Endothelial cell of umbilical vein (primary cell): ENCODE results near the gene ARHGDIA. TPM values are rescaled to one million over a fixed set of nuclear protein-coding genes. Genes with fewer than 3 reads are reported as not detected.

Experiments used
- BruUV-seq: library from RNA; stranded (reverse); fragments of 400-500 nt; replicated peaks from 2 replicates; lab custom pipeline; 2021; lab: Mats Ljungman, UMichigan
- CTCF ChIA-PET: fragments of 300-600, 350-600 bp; sonication (Branson Sonifier 250); formaldehyde crosslinking; loops from one replicate; lab custom pipeline; 2021; ENCODE audit warnings: antibody characterized with exemption, inconsistent platforms; lab: Charles Lee
- POLR2A ChIA-PET: fragments of 300-600, 350-600 bp; sonication (Branson Sonifier 250); formaldehyde crosslinking; loops from one replicate; lab custom pipeline; 2021; ENCODE audit warnings: antibody characterized with exemption, inconsistent platforms; lab: Charles Lee
- DNase-seq: peaks from one replicate; pipeline ENCODE4 v3.0.0-alpha.2; 2011; ENCODE audit warnings: low read depth, low spot score
- FAIRE-seq: peaks from 2 replicates; lab custom pipeline; 2011; peaks lifted over from hg19 to GRCh38; lab: Jason Lieb, UNC
- H2AFZ ChIP-seq: 2 replicates; pipeline ENCODE4 v1.6.0; 2012; ENCODE audit warnings: low read depth, low read length, control low read depth, inconsistent platforms
- H3K27ac ChIP-seq: 2 replicates; pipeline ENCODE4 v1.5.1; 2011; ENCODE audit warnings: low read depth, mild to moderate bottlenecking, control low read depth, low read length, moderate library complexity; ENCODE audit not compliant: insufficient read depth
- H3K27me3 ChIP-seq, 2 experiments: 2 replicates each; pipeline versions ENCODE4 v1.6.0 to v1.6.1; 2011; ENCODE audit warnings: low read length in 2 of 2, mixed read lengths in 1 of 2; ENCODE audit not compliant: control insufficient read depth in 2 of 2, insufficient read depth in 2 of 2
- H3K36me3 ChIP-seq, 2 experiments: 2 replicates in 1 of 2; 3 replicates in 1 of 2; pipeline ENCODE4 v1.5.1; 2011; ENCODE audit warnings: low read length in 2 of 2, mild to moderate bottlenecking in 1 of 2, moderate library complexity in 1 of 2; ENCODE audit not compliant: control insufficient read depth in 2 of 2, insufficient read depth in 2 of 2; ENCODE audit errors: extremely low read depth in 1 of 2
- H3K4me1 ChIP-seq: 3 replicates; pipeline ENCODE4 v1.5.1; 2011; ENCODE audit warnings: mild to moderate bottlenecking, low read length; ENCODE audit not compliant: control insufficient read depth, insufficient read depth; ENCODE audit errors: extremely low read depth
- H3K4me2 ChIP-seq: 2 replicates; pipeline ENCODE4 v1.6.1; 2011; ENCODE audit warnings: low read length, control low read depth, mixed read lengths; ENCODE audit not compliant: insufficient read depth
- H3K4me3 ChIP-seq, 3 experiments: fragments of 200-600 bp in 1 of 3; sonication (generic), shearing (Covaris generic) in 1 of 3; replicated peaks in 1 of 3; 2 replicates each; pipeline ENCODE4 v1.5.1; 2011 to 2016; ENCODE audit warnings: control low read depth in 3 of 3, low read length in 3 of 3, mild to moderate bottlenecking in 2 of 3, inconsistent platforms in 1 of 3, low read depth in 1 of 3, moderate library complexity in 1 of 3; ENCODE audit not compliant: insufficient read depth in 1 of 3
- H3K79me2 ChIP-seq: 2 replicates; pipeline ENCODE4 v1.6.0; 2012; ENCODE audit warnings: low read length, inconsistent platforms; ENCODE audit not compliant: control insufficient read depth, insufficient read depth
- H3K9ac ChIP-seq: replicated peaks from 2 replicates; pipeline ENCODE3; 2011; ENCODE audit warnings: low read length, control low read depth; ENCODE audit not compliant: insufficient read depth; ENCODE audit errors: extremely low read depth
- H3K9me1 ChIP-seq: replicated peaks from 3 replicates; pipeline ENCODE4 v1.6.0; 2011; ENCODE audit warnings: mild to moderate bottlenecking, low read length; ENCODE audit not compliant: control insufficient read depth, insufficient read depth; ENCODE audit errors: extremely low read depth
- H3K9me3 ChIP-seq: replicated peaks from 2 replicates; pipeline ENCODE4 v1.5.1; 2012; ENCODE audit warnings: low read length, inconsistent platforms; ENCODE audit not compliant: control insufficient read depth, insufficient read depth
- H4K20me1 ChIP-seq: replicated peaks from 2 replicates; pipeline ENCODE3; 2011; ENCODE audit warnings: mild to moderate bottlenecking, low read length; ENCODE audit not compliant: control insufficient read depth, insufficient read depth; ENCODE audit errors: extremely low read depth
- EZH2 ChIP-seq: IDR thresholded peaks from 2 replicates; pipeline ENCODE4 v1.6.1; 2012; ENCODE audit warnings: borderline replicate concordance, low read depth, mild to moderate bottlenecking, moderate library complexity, low read length, inconsistent platforms; ENCODE audit not compliant: severe bottlenecking
- FOS ChIP-seq: IDR thresholded peaks from 2 replicates; pipeline ENCODE4 v1.6.1; 2011; ENCODE audit warnings: mild to moderate bottlenecking, low read length, moderate library complexity, borderline replicate concordance; ENCODE audit not compliant: insufficient read depth
- GATA2 ChIP-seq: IDR thresholded peaks from 2 replicates; pipeline ENCODE4 v1.7.0; 2011; ENCODE audit warnings: low read depth, mild to moderate bottlenecking, moderate library complexity, mixed read lengths, low read length; ENCODE audit not compliant: insufficient read length, insufficient read depth
- MYC ChIP-seq: IDR thresholded peaks from one replicate; pipeline ENCODE4 v1.6.1; 2011; ENCODE audit warnings: mild to moderate bottlenecking, low read depth, low read length
- POLR2AphosphoS5 ChIP-seq: IDR thresholded peaks from 2 replicates; pipeline ENCODE4 v1.6.1; 2012; ENCODE audit warnings: low read depth, mild to moderate bottlenecking, control low read depth, low read length, moderate library complexity; ENCODE audit not compliant: insufficient read depth
- dilution Hi-C: fragments of 300-500 bp; cut with MboI; formaldehyde crosslinking; loops from one replicate; pipeline ENCODE4 v1.15.0; 2019; ENCODE audit warnings: low sequenced_read_pairs; ENCODE audit not compliant: extremely low pct_ligation_motif_present
- intact Hi-C: fragments of 100-400 bp; cut with micrococcal nuclease; formaldehyde crosslinking; loops from one replicate; pipeline ENCODE4 v1.10.0; 2022
- polyA plus RNA-seq, 4 experiments: library from polyadenylated mRNA; depleted of rRNA in 3 of 4; stranded (reverse) in 3 of 4; unstranded in 1 of 4; fragments of >200 nt; gene quantifications; 2 replicates each; pipeline versions ENCODE4 v1.2.1 to v1.2.3, GENCODE V29; 2011 to 2012; ENCODE audit warnings: missing spikeins in 1 of 4
- total RNA-seq: library from RNA; stranded (reverse); gene quantifications from 2 replicates; pipeline ENCODE4 v1.2.3, GENCODE V29; 2021
- TF ChIP-seq, protein P1 (sequence below): IDR thresholded peaks from 2 replicates; pipeline ENCODE4 v1.6.1; 2011; ENCODE audit not compliant: insufficient read depth, insufficient read length

The ARHGDIA gene
- total and polyA plus RNA-seq, 2 donors (not counting 3 experiments of a cell fraction or from before 2014, with no cell fraction given), result 358 to 645 TPM

DNA sequence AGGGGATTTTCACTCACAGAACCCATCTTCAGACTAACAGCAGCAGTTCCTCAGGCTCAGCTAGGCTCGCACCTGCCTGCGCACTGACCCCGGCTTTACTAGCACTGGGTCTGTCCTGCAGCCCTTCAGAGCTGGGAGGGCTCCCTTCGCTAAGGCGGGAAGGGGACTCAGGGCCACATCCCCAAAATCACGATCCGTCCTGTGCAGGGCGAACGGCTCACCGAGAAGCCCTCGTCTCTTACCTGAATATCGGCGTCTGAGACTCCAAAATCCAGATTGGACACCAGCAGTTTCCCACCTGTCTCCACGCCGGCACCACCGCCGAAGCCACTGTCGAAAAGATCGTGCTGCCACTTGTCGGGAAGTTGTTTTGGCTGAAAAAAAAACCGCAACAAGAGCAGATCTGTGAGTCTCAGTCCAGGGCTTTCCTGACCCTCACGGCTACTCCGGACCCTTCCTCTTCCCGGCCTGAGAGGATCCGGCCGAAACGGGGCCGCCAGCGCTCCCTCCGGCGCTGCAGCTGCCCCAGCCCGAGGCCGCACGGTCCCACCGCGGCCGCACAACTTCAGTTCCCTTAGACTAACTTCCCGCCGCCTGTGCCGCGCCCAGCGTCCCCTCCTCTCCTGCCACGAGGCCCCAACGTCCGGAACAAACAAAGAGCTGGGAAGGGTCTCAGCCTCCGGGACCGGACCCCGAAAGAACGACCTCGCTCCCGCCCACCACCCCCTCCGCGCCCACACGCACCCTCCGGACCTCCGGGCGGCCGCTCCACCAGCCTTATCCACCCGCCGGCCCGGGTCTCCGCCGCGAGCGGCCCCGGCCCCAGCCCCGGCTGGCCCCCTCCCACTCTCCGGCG is 19.5 kb upstream of the ARHGDIA start:
- CTCF ChIA-PET, result interaction anchor here (2.5 kb wide), 1 partner anchor 21 kb away, joined by 10 read pairs; the partner anchor contains the start of gene ARHGDIA
- peaks cover 55% of the 10 kb centered on the region for H3K79me2 ChIP-seq
- peak overlapping the region; percentile 84 for H3K4me2 ChIP-seq
- TF ChIP-seq, protein P1, sequence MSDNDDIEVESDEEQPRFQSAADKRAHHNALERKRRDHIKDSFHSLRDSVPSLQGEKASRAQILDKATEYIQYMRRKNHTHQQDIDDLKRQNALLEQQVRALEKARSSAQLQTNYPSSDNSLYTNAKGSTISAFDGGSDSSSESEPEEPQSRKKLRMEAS, result no peak
- TF ChIP-seq EZH2 (no peak), GATA2 (no peak), FOS (no peak)
- dilution Hi-C loops, result no loop called here
- H3K4me1 ChIP-seq, result peaks cover 13% of the 10 kb centered on the region
- peak overlapping the region; percentile 73 for H3K27ac ChIP-seq
- intact Hi-C loops, result loop anchor here (1.0 to 2.0 kb wide), 3 partner anchors 20 to 30 kb away; partner anchors contain the start of genes ARHGDIA, P4HB and PCYT2
- peak overlapping the region; percentile 84 for H3K9ac ChIP-seq
- peak overlapping the region; percentile 76 to 96 (median 77) for H3K4me3 ChIP-seq
- H4K20me1 ChIP-seq, result no peaks in the 10 kb centered on the region
- no peak for FAIRE-seq
- no peak overlapping the region for H2AFZ ChIP-seq
- BruUV-seq, result no TSS peak
- H3K9me3 ChIP-seq, result no peaks in the 10 kb centered on the region
- no peaks in the 10 kb centered on the region for H3K9me1 ChIP-seq
- no peaks in the 10 kb centered on the region for H3K27me3 ChIP-seq
- peaks cover 29 to 37% of the 10 kb centered on the region in 2 experiments for H3K36me3 ChIP-seq
- POLR2A ChIA-PET, result no interaction called here
- peak; percentile 34 for DNase-seq

DNA sequence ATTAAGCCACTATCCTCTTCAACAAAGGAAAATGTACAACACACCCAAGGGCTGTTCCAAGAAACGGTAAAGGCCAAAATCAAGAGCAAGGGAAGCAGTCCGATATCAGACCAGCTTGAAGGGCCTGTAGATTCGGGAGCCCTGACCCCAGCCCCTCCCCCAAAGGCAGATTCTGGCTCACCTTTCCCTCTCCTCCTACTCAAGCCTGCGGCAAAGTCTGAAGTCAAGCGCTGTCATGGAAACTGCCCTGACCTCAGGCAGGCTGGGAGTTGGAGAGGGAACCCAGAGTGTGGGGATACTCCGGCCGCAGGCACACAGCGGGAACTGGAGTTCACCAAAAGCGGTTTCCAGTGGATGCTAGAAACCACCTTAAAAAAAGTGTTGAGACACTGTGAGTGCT is 18.5 kb upstream of the ARHGDIA start:
- peaks cover 13% of the 10 kb centered on the region for H3K4me1 ChIP-seq
- ChIA-PET POLR2A (no interaction called here), CTCF (no interaction called here)
- dilution Hi-C loops (no loop called here), intact Hi-C loops (loop anchor here (2.0 kb wide), 2 partner anchors 19 to 21 kb away; partner anchors contain the start of genes ARHGDIA and PCYT2)
- no peaks in the 10 kb centered on the region for H3K9me3 ChIP-seq
- TF ChIP-seq POLR2AphosphoS5, result no peak
- TF ChIP-seq FOS, result no peak
- TF ChIP-seq MYC, result no peak
- TF ChIP-seq EZH2, result no peak
- no peak overlapping the region for H2AFZ ChIP-seq
- peaks cover 55% of the 10 kb centered on the region for H3K79me2 ChIP-seq
- peak overlapping the region; percentile 84 for H3K4me2 ChIP-seq
- no peaks in the 10 kb centered on the region for H3K9me1 ChIP-seq
- H3K27me3 ChIP-seq, result no peaks in the 10 kb centered on the region
- no TSS peak for BruUV-seq
- H4K20me1 ChIP-seq, result no peaks in the 10 kb centered on the region
- no peak overlapping the region for H3K4me3 ChIP-seq
- FAIRE-seq (no peak), DNase-seq (no peak)
- no peak overlapping the region for H3K27ac ChIP-seq
- H3K9ac ChIP-seq, result no peak overlapping the region
- peaks cover 24 to 42% of the 10 kb centered on the region in 2 experiments for H3K36me3 ChIP-seq
